Measurements from ENCODE around the gene KCMF1. TPM values are rescaled to one million over a fixed set of nuclear protein-coding genes. Genes with fewer than 3 reads are reported as not detected.

Gene KCMF1
- total and polyA plus RNA-seq, 9 of the 15 experiments (the other 6 are each of a cell fraction or from before 2014, with no cell fraction given) = 6.8 to 88.2 (median 46.5) TPM

DNA sequence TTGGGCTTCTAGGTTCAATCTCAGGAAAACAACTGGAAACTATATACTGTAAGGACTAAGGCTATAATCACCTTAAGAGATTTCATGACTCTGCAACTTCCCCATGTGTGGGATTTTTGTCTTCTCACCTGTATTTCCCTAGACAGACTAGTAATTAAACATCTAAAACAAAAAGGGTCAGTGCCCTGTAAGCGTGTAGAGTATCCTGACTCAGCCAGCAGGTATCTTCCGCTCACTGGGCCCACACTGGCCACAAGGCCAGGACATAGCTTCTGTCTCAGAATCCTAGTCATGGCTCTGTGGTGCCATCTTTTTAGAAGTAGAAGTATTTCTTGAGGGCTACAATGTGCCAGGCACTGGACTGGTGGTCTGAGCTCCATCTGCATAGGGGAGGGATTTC, 28.8 kb upstream of the KCMF1 start (continued):
- no peak for TF ChIP-seq POLR2B (IDR thresholded peaks at IDR 0.05; ENCODE audit: low read depth, partially characterized antibody)

GRCh38 chr2:84942964-84943421, 28.0 kb upstream of the KCMF1 start:
- in situ Hi-C loops (cut with MboI) (no loop called here), intact Hi-C loops (cut with micrococcal nuclease) (no loop called here)
- 16% methylated on average over 4 of the region's 4 CpGs for WGBS (ENCODE audit: insufficient coverage, low coverage, missing lambda C conversion rate)
- no peak for TF ChIP-seq KHSRP (IDR thresholded peaks at IDR 0.05)
- no peak for TF ChIP-seq SAP30 (IDR thresholded peaks at IDR 0.05; ENCODE audit: borderline replicate concordance, insufficient read depth, low read depth, low read length, poor library complexity, severe bottlenecking)
- TF ChIP-seq, protein P1, sequence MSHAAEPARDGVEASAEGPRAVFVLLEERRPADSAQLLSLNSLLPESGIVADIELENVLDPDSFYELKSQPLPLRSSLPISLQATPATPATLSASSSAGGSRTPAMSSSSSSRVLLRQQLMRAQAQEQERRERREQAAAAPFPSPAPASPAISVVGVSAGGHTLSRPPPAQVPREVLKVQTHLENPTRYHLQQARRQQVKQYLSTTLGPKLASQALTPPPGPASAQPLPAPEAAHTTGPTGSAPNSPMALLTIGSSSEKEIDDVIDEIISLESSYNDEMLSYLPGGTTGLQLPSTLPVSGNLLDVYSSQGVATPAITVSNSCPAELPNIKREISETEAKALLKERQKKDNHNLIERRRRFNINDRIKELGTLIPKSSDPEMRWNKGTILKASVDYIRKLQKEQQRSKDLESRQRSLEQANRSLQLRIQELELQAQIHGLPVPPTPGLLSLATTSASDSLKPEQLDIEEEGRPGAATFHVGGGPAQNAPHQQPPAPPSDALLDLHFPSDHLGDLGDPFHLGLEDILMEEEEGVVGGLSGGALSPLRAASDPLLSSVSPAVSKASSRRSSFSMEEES (CRISPR knock-in tag; IDR thresholded peaks at IDR 0.05) = peak; percentile 70
- H3K9me1 ChIP-seq (ENCODE audit: control insufficient read depth, insufficient read depth, low read length) = no peaks in the 10 kb centered on the region
- no peak overlapping the region for H3K9ac ChIP-seq (ENCODE audit: insufficient read depth in 1 of 2, low read depth in 2 of 2, low read length in 2 of 2)
- H3K9me3 ChIP-seq (replicated peaks; ENCODE audit: control insufficient read depth, insufficient read depth, low read depth, low read length) = no peaks in the 10 kb centered on the region
- no peaks in the 10 kb centered on the region; a peak in 1 of 5 replicates for H3K27me3 ChIP-seq (ENCODE audit: control insufficient read depth in 2 of 2, insufficient read depth in 2 of 2, low read length in 2 of 2)
- H3K4me2 ChIP-seq (ENCODE audit: insufficient read depth, low read length) = no peak overlapping the region
- H3K27ac ChIP-seq (ENCODE audit: extremely low read depth, low read depth, low read length) = no peak overlapping the region
- POLR2A ChIA-PET = interaction anchor here (0.6 kb wide), 1 partner anchor 21 kb away, joined by 3 read pairs; no protein-coding TSS in a partner anchor
- peaks cover 5 to 17% of the 10 kb centered on the region in 2 experiments; a peak in 4 of 5 replicates for H3K4me1 ChIP-seq (replicated peaks in 1 of 2; ENCODE audit: control insufficient read depth in 2 of 2, insufficient read depth in 2 of 2, low read length in 2 of 2)
- no peak overlapping the region for H3K4me3 ChIP-seq
- CTCF ChIA-PET (ENCODE audit: low intra/inter-chr PET ratio) = no interaction called here
- BruUV-seq (replicated peaks) = no TSS peak
- DNase-seq (ENCODE audit: extremely low read depth in 1 of 4, low spot score in 3 of 4) (no peak), FAIRE-seq (no peak), ATAC-seq (no peak)
- H3K79me2 ChIP-seq (ENCODE audit: control insufficient read depth, insufficient read depth, low read length) = no peaks in the 10 kb centered on the region
- no peaks in the 10 kb centered on the region for H3K36me3 ChIP-seq (ENCODE audit: control insufficient read depth, insufficient read depth, low read length)
- H2AFZ ChIP-seq (ENCODE audit: low read depth, low read length) = no peak overlapping the region
- H4K20me1 ChIP-seq (replicated peaks; ENCODE audit: control insufficient read depth, insufficient read depth, low read length) = 0 out of 2 replicates have a peak, but pooled peaks cover 3% of the 10 kb centered on the region

All from K562 (cell line).